MV-4-11 (cell line): ENCODE data around the gene CAND2.
"Not testable (repeated sequence)": the region's sequence is repeated elsewhere in the genome, so short reads cannot be mapped to it uniquely, and the experiment has no call there.

Source experiments
- DNase-seq: peaks from one replicate; lab custom pipeline; 2025; lab: John Stamatoyannopoulos, UW

Gene CAND2

DNA sequence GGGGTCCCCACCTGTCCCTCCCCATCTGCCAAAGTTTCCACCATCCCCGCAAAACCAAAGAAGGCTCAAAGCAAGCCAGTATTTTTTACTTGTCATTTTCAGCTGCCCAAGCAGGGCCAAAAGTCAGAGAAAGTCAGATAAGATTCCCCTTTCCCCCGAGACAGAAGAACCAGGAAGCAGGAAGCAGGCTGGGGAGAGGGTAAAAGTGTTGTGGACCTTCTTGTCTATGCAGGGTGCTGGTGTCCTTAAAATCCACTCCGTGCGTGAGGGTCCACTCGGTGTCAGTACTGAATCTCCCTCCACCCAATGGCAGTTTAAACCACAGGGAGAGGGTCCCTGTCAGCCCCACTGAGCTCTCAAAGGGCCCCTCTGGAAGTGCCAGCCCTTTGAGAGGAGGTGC, 65.1 kb downstream of the CAND2 start:
- no peak for DNase-seq

DNA sequence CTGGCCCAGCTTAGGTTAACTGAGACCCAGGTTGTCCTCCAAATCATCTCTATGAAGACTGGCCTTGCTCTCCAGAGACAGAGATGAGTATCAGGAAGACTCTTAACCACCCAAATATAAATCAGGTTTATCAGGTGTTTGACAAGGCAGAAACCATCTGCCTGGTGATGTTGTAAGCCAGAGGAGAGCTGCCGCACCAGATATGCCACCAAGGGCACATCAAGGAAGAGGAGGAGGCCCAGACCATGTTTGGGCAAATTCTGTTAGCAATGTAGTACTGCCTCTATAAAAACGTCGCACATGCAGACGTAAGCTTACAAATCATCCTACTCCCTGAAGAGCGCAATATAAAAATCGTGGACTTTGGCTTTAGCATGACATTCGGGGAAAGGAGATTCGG, 65.9 kb downstream of the CAND2 start:
- DNase-seq, result no peak

DNA sequence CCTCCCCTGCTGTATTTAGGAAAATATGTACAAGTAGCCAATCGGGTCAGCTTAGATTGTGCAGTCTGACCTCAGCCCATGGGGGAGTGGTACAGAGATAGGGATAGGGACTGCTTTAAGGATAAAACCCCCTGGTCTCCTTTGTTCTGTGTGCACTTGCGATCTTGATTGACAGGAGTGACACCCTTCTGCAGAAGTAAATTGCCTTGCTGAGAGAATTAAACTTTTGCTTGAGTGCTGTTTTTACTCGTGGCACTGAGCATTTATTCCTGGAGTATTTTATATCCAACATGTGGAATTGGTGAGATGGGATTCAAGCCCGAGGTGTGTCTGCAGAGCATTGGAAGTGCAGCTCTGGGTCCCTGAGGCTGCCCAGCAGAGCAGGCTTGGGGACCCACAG, 68.8 kb downstream of the CAND2 start:
- DNase-seq, result no peak

DNA sequence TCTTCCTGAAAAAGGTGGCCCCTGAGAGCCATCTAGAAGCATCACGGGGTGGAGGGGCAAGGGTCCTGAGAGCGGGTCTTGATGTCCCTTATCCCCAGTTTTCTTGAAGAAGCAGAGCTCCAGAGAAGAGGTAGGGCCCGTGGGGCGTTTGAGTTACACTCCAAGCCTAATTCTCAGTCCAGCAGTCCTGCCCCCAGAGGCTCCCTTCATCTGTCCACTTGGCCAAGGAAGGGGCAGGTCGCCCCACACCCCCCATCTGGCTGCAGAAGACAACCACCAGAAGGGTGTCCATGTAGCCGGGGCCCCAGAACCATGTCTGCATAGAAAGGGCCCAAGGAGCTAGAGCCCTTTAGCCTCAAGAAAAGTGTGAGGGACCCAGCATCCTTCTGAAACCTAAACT, 70.4 kb downstream of the CAND2 start:
- no peak for DNase-seq

DNA sequence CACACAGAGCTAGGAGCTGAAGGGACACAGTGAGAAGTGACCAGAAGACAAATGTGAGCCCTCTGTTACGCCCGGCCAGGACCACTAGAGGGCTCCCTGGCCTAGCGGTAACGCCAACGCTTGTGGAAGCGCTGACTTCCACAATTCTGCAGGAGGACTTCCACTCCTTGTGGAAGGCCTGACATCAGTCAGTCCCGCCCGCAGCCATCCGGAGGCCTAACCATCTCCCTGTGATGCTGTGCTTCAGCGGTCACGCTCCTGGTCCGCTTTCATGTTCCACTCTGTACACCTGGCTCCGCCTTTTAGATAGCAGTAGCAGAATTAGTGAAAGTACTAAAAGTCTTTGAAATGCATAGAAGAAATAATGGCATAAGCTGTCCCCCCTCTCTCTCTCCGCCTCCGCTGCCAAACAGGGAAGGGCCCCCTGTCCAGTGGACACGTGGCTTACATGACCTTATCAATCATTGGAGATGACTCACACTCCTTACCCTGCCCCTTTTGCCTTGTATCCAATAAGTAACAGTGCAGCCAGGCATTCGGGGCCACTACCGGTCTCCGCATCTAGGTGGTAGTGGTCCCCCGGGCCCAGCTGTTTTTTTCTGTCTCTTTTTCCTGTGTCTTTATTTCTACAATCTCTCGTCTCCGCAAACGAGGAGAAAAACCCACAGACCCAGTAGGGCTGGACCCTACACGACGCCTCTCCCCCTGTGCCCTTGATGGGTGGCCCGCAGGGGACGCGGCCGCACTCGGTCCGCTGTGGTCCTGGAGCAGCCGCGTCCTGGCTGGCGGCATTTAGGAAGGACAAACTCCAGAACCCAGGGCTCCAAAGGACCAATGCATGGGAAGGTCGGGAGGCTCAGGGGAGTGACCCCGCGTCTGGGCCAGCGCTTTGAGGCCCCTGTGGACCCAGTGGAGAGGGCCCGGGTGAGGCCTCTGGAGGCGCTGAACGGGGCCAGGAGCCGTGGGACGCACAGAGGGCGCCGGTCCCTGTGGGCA, 71.9 kb downstream of the CAND2 start:
- DNase-seq, result peak; percentile 83

DNA sequence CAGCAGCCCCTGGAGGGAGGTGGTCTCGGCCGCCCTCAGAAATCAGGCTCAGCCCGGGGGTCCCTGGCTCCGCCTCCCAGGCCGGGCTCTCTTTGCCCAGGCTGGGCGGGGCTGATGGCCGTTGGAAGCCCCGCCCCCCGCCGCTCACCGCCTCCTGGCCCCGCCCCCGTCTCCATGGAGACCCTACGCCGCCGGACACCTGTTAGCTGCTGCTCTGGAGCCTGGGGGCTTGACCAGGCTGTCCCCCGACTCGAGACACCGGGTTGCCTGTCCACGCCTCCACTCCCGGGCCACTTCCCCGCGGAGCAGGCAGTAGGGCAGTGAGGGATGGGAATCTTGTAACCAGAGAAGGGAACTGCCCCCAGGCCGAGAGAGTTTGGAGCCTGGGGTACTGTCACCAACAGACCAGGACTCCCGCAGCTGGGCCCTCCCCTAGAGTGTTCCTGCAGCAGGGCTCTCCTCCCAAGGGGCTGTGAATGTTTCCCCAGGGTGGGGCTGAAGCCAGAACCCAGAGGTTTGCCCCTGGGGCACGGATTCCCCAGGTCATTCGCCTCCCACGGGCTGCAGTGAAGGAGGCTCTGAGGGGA, 72.6 kb downstream of the CAND2 start:
- DNase-seq, result no peak

DNA sequence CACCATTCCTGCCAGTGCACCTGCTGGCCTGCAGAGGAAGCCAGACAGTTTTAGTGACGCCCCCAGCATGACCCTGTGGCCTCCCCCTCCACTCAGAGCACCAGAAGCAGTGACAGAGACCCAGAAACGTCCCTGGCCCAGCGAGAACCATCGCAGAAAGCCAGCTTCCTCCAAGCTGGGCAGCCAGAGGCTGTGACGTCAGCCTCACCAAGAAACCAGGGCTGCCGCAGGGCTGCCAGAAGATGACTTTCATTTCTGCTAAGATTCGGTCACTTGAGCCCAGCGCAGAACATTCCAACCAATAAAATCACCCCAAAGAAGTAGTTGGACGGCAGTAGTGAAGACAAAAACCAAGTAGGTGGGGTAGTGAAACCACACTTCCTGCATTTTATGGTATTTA, 74.5 kb downstream of the CAND2 start:
- peak; percentile 94 for DNase-seq

DNA sequence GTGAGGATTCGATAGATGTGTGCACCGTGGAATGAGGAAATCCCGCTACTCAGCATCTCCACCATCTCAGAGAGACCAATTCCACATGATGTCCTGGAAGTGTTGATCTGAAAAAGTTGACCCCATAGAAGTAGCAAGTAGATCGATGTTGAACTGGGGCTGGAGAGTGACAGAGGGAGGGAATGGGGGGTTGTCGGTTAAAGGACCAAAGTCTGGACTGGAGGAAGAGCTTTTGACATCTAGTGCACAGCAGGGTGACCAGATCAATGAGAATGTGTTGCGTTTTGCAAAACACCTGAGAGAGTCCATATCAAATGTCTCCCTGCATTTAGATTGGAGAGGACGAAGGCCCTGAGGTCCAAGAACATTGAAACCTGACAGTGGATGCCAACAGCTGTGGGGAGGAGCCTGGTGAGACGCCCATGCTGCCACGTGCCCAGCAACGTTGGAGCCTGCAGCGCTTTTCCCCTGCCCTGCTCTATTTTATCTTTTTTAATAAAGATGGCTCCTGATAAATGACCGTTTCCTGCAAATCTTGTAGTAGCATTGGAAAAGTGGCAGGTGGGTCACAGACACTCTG, 75.0 kb downstream of the CAND2 start:
- DNase-seq, result no peak

DNA sequence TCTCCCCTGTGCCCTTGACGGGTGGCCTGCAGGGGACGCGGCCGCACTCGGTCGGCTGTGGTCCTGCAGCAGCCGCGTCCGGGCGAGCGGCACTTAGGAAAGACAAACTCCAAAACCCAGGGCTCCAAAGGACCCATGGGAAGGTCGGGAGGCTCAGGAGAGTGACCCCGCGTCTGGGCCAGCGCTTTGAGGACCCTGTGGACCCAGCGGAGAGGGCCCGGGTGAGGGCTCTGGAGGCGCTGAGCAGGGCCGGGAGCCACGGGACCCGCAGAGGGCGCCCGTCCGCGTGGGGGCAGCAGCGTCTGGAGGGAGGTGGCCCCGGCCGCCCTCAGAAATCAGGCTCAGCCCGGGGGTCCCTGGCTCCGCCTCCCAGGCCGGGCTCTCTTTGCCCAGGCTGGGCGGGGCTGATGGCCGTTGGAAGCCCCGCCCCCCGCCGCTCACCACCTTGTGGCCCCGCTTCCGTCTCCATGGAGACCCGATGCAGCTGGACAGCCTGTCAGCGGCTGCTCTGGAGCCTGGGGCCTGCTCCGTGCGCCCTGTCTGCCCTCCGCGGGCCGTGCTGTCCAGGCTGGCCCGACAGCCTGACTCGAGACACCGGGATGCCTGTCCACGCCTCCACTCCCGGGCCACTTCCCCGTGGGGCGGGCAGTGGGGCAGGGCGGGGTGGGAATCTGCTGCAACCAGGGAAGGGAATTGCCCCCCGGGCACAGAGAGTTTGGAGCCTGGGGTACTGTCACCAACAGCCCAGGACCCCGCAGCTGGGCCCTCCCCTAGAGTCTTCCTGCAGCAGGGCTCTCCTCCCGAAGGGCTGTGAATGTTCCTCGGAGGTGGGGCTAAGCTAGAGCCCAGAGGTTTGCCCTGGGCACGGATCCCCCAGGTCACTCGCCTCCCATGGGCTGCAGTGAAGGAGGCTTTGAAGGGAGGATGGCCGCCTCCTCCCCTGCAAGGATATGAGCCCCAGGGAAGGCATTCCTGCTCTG, 79.7 kb downstream of the CAND2 start:
- no peak for DNase-seq

DNA sequence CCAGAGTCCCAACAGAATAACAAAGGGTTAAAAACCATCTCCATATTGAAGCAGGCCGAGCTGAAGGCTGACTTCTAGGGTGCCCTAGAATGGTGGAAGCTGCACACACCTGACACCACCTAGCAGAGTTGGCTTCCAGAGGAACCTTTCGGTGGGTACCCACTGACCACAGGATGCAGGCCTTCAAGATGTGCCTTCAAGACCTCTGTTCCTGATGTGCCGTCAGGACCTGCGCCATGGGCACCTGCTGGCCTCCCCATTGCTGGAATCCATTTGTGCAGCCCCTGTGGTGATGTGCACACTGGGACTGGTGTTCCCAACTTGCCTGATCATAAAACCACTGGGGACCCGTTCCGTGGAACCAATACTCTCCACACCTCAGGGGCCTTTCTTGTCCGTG, 80.6 kb downstream of the CAND2 start:
- DNase-seq, result no peak

DNA sequence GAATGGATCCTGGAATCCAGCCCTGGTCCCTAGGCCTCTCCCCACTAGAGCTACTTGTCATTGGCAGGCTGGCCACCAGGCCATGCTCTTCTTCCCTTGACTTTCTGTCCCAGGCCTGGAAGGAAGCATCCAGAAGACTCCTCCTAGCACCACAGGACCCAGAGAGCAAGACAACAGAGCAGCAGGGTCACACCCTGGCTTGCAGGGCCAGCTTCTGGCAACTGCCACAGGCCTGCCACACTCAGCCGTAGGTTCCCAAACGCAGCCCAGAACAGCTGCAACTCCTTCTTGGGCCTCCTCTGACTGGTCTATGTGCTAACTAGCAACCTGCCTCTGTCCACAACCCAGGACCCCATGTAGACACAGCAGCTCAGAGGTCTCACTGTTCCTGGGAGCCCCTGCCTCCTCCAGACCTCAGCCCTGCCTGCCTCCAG, 81.7 kb downstream of the CAND2 start:
- DNase-seq, result no peak

DNA sequence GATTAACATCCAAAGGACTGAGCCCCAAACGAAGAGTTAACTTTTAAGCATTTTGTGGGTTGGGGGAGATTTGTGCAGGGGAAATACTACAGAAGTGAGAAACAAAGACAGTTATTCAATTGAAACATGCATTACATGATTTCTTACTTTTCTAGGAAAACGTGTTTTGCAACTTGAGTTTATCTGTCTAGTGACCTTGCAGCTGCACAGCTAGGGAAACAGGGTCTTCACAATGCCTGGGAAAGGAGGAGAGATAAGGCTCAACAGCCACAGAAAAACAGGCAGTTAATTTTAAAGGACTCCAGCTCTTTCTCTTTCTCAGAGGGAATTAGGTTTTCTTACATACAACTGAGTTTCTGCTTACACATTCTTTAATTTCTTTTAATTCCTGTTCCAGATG, 82.3 kb downstream of the CAND2 start:
- peak; percentile 42 for DNase-seq

DNA sequence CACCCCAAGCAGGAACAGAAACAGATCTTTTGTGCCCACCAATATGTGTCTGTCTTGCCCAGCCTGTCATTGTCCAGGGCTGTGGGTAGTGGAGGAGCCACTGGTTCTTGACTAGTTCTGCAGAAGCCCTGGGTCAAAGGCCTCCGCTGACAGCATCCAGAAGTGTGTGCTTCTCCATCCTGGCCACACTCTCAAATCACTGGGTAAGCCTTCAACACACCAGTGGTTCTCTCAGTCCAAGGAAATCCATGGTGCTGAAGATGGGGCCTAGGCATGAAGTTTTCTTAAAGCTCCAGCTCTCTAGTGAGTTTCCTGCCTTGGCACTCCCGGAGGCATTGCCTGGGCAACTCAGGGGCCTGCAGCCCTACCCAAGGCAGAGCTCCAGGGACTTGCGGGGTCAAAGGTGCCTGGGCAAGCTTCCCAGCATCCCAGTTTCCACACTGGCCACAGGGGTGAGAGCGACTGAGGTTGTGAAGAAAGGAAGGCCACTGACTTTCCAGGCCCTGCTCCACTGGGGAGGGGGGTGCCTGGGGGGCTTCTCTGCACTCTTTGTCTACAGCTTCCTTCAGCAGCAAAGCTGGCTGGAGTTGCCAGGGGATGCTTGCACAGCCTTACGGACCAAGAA, 82.8 kb downstream of the CAND2 start:
- DNase-seq, result peak; percentile 32

DNA sequence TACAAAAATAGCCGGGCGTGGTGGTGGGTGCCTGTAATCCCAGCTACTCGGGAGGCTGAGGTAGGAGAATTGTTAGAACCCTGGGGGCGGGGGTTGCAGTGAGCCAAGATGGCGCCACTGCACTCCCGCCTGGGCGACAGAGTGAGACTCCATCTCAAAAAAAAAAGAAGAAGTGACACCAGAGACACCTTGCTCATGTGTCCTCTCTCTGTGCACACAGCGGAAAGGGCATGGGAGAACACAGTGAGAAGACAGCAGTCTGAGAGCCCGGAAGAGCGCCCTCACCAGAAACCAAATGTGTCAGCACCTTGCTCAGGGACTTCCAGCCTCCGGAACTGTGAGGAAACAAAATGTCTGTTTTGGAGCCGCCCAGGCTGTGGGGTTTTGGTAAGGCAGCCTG, 85.4 kb downstream of the CAND2 start:
- not testable (repeated sequence) for DNase-seq

DNA sequence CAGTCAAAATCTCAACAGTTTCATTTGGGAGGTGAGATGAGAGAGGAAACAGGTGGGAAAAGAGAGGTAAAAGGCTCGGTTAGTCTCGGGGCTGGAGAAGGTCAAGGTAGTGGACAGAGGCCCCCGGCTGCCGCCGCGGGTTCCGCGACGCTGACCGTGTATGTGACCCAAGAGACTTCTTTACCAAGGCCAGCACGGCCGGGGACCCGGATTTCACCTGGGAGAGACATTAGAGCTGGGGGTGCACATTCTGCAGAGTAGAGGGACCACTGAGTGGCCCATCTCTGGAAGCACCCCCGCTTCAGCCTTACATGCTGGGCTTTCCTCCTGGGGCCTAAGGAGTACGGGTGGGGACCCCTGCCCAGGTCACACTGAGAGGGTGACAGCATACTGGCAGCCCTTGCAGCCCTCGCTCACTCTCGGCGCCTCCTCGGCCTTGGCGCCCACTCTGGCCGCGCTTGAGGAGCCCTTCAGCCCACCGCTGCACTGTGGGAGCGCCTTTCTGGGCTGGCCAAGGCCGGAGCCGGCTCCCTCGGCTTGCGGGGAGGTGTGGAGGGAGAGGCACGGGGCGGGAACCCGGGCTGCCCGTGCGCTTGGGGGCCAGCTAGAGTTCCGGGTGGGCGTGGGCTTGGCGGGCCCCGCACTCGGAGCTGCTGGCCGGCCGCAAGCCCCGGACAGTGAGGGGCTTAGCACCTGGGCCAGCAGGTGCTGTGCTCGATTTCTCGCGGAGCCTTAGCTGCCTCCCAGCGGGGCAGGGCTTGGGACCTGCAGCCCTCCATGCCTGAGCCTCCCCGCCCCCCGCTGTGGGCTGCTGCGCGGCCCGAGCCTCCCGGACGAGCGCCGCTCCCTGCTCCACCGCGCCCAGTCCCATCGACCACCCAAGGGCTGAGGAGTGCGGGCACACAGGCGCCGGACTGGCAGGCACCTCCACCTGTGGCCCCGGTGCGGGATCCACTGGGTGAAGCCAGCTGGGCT, 86.1 kb downstream of the CAND2 start:
- DNase-seq, result no peak

DNA sequence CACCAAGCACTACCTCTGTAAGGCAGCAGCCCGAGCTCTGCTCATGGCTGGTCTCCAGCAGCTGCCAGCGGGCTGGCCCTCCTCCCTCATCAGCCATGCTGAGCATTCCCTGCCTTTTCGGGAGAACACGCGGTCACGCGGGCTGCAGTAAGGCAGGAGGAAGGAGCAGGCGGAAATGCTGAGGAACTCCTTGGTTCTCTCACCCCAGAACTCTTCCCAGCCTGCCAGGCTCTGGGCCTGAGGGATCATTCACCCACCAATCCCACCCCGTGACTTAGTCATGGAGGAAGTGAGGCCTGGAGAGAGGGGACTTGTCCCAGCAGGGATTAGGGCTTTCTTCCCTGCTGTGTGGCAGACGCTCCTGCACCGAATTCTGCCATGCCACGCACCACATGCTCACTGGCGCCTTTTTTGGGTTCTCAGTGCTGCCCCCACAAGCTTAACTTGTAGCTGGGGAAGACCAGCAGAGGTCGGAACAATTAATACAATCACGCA, 87.8 kb downstream of the CAND2 start:
- DNase-seq, result peak; percentile 2
